Mammary microvascular endothelial cell (primary cell): Measurements from ENCODE around the gene SPOUT1. TPM values are rescaled to one million over a fixed set of nuclear protein-coding genes. Genes with fewer than 3 reads are reported as not detected.

Experiments used
- total RNA-seq: library from RNA; depleted of rRNA; stranded (reverse); fragments of >200 nt; gene quantifications from 2 replicates; pipeline ENCODE4 v1.2.3, GENCODE V29; 2015

SPOUT1 gene, protein sequence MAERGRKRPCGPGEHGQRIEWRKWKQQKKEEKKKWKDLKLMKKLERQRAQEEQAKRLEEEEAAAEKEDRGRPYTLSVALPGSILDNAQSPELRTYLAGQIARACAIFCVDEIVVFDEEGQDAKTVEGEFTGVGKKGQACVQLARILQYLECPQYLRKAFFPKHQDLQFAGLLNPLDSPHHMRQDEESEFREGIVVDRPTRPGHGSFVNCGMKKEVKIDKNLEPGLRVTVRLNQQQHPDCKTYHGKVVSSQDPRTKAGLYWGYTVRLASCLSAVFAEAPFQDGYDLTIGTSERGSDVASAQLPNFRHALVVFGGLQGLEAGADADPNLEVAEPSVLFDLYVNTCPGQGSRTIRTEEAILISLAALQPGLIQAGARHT
- 22.0 and 28.4 TPM in 2 replicates for total RNA-seq

GRCh38 chr9:128829477-128830251, at the start of gene SPOUT1:
Gene SPOUT1, minus strand, starts transcription at chr9:128829794. Its CDS starts 14 bp downstream, at chr9:128829780.

GRCh38 chr9:128818099-128818838, 11.3 kb downstream of the SPOUT1 start, which contains the start of gene ENDOG:
Gene ENDOG, plus strand, starts transcription at chr9:128818500. Its CDS starts 185 bp downstream, at chr9:128818685.

DNA sequence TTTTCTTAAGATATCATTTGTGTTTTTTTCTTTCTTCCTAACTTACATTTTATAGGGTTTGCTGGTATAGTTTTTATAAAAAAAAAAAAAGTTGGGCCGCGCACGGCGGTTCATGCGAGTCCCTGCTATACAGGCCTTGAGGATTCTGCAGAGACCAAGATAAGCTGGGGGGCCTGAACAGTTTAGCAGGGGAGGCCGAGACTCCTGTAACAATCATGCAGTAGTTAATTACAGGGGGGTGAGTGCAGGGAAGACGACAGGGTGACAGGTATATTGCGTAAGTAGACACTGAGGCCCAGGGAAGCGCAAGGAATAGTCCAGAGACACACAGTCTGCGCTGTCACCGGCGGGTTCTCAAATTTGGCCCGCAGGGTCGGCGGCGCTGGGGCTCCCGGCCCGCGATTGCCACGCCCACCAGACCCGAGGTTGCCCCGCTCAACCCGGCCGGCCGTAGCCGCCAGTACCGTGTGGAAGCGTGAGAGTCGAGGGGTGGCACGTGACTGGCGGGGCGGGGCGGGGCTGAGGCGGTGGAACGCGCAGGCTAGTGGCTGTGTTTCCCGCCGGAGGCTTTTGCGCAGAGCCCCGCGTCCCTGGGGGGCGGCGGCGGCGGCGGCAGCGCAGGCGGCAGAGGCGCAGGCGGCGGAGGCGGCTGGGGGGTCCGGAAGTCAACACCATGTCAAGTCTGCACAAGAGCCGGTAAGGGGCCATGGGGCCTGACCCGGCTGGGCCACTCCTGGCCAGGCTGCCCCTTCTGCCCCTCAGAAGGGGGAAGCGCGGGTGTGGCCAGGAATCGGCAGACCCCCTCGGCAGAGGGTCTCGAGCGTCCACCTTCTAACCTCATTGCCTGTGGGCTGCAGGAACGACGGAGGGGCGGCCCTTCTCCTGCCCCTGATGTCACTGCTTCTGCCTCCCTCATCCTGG, 42.7 kb downstream of the SPOUT1 start, which contains the start of gene TBC1D13:
TSS of gene TBC1D13 (plus strand) at position 573 of the 921 bp plus-strand sequence. CDS start at position 674, 101 bp downstream.

DNA sequence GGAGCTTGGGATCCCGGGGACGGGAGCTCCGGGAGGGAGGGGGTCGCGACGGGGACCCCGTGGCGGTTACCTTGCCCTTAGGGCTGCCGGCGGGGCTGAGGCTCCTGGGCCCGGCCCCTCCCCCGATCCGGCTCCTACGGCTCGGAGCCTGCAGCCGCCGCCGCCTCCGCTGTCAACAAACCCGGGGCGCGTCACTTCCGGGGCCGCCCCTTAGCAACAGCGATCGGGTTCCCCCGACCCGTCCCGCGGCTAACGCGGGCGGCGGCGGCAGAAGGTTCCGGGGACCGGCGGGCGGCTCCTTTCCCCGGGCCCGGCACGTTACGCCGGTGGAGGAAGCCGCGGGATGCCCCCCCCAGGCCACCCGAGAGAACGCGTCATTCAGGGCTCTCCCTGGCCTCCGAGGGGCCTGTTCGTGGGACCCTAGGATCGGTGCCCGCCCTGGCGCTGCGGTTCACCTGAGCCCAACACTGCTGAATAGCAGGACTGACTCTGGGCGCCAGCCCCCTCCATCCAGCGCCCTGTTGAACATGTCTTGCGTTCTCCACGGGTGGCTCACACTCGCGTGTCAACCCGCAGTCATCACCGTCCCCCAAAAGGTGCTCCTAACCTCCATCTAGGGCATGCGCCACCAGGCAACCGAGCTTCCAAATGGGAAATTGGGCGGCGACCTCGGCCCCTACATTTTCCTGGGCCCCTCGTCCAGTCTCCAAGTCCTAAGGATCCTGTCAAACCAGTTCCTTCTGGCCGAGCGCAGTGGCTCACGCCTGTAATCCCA, 57.7 kb downstream of the SPOUT1 start, which contains the start of gene ZER1:
TSS of gene ZER1 (minus strand) at position 183 of the 775 bp plus-strand sequence. CDS start 16,362 bp downstream, outside the sequence.

Other genes starting within 250 kb of the SPOUT1 start
- 101 and 114 TPM in 2 replicates for gene DYNC2I2, start 172.9 kb downstream of the SPOUT1 start, total RNA-seq
- gene SET, start 140.6 kb downstream of the SPOUT1 start, total RNA-seq = 356 and 448 TPM in 2 replicates
- 29.7 and 33.2 TPM in 2 replicates for gene PKN3, start 127.3 kb downstream of the SPOUT1 start, total RNA-seq
- 101 and 114 TPM in 2 replicates for gene ZDHHC12, start 105.7 kb downstream of the SPOUT1 start, total RNA-seq
- 15.3 and 18.7 TPM in 2 replicates for gene ZER1, start 57.9 kb downstream of the SPOUT1 start, total RNA-seq
- 17.9 and 26.0 TPM in 2 replicates for gene TBC1D13, start 42.5 kb downstream of the SPOUT1 start, total RNA-seq
- 26.9 and 33.5 TPM in 2 replicates for gene ENDOG, start 11.3 kb downstream of the SPOUT1 start, total RNA-seq
- 6.4 and 8.2 TPM in 2 replicates for gene KYAT1, start 52.2 kb upstream of the SPOUT1 start, total RNA-seq
- gene LRRC8A, start 52.3 kb upstream of the SPOUT1 start, total RNA-seq = 135 and 140 TPM in 2 replicates
- gene PHYHD1, start 91.2 kb upstream of the SPOUT1 start, total RNA-seq = 0.15 TPM in 1 of 2 replicates, not detected in the other
- gene DOLK, start 117.8 kb upstream of the SPOUT1 start, total RNA-seq = 35.5 and 37.8 TPM in 2 replicates
- 50.4 and 50.8 TPM in 2 replicates for gene NUP188, start 117.9 kb upstream of the SPOUT1 start, total RNA-seq
- gene SH3GLB2, start 198.5 kb upstream of the SPOUT1 start, total RNA-seq = 41.3 and 46.2 TPM in 2 replicates
- gene MIGA2, start 206.8 kb upstream of the SPOUT1 start, total RNA-seq = 11.9 and 15.8 TPM in 2 replicates